GM12874 (cell line): Measurements from ENCODE around the gene RET.
A peak's percentile ranks its signal among the peaks of the same experiment; 100 is the strongest.

ENCODE experiments used
- CTCF ChIP-seq: IDR thresholded peaks from 2 replicates; pipeline ENCODE4 v1.5.1; 2011; ENCODE audit warnings: low read depth, mild to moderate bottlenecking, control low read depth, low read length, moderate library complexity; ENCODE audit not compliant: insufficient read depth

RET gene

GRCh38 chr10:43071865-43072650 lies 4.8 kb upstream of the RET start:
- TF ChIP-seq CTCF = no peak

- no peak for TF ChIP-seq CTCF
These were observed 3.7 kb upstream of the RET start for GRCh38 chr10:43073191-43073590.

- no peak for TF ChIP-seq CTCF
These were observed 3.1 kb upstream of the RET start for GRCh38 chr10:43073721-43074120.

- no peak for TF ChIP-seq CTCF
These were observed 2.5 kb upstream of the RET start for GRCh38 chr10:43074409-43074808.

GRCh38 chr10:43074827-43075611 lies 1.9 kb upstream of the RET start:
- no peak for TF ChIP-seq CTCF

GRCh38 chr10:43075612-43076003 lies 1.3 kb upstream of the RET start:
- TF ChIP-seq CTCF = peak; percentile 21; the same call in 1 of the 2 replicates

- TF ChIP-seq CTCF = no peak
These were observed 476 bp upstream of the RET start for GRCh38 chr10:43076311-43076875.
